ENCODE data around the gene CORIN. TPM values are rescaled to one million over a fixed set of nuclear protein-coding genes. Genes with fewer than 3 reads are reported as not detected.

CORIN gene
- total and polyA plus RNA-seq, 2 of the 4 experiments (the other 2 are of a cell fraction), result 20.3 to 24.7 TPM

- DNase-seq (peak; percentile 77), ATAC-seq (ENCODE audit: low read depth) (peak; percentile 86)
- Histone ChIP-seq H2AK5ac (ENCODE audit: low read depth, low read length) (peak overlapping the region; percentile 33; the same call in 1 of the 2 replicates), H3K18ac (ENCODE audit: low read depth, low read length) (peak overlapping the region; percentile 78), H3K23ac (ENCODE audit: low read depth, low read length) (peak overlapping the region; percentile 66; the same call in 1 of the 2 replicates), H2BK5ac (ENCODE audit: low read depth, low read length, poor library complexity, severe bottlenecking) (peak overlapping the region; percentile 98), H3K14ac (replicated peaks; ENCODE audit: low read depth, low read length) (peak overlapping the region; percentile 68), H3K9me1 (ENCODE audit: insufficient read depth, low read length) (peaks cover 2% of the 10 kb centered on the region; the same call in 1 of the 2 replicates), H3K36me3 (ENCODE audit: control insufficient read depth, insufficient read depth, low read length) (peaks cover 11% of the 10 kb centered on the region), H3K4ac (ENCODE audit: low read depth, low read length) (peak overlapping the region; percentile 26; the same call in 1 of the 2 replicates), H2BK15ac (ENCODE audit: low read depth, low read length) (no peak overlapping the region), H2BK20ac (ENCODE audit: low read depth, low read length) (peak overlapping the region; percentile 94), H3K9ac (ENCODE audit: low read depth, low read length) (no peak overlapping the region), H3K4me2 (ENCODE audit: low read depth, low read length) (peak overlapping the region; percentile 20; the same call in 1 of the 2 replicates), H3K4me1 (ENCODE audit: control insufficient read depth, insufficient read depth, low read length) (peaks cover 17% of the 10 kb centered on the region), H3K4me3 (ENCODE audit: insufficient read depth, low read depth, low read length) (no peak overlapping the region), H4K91ac (ENCODE audit: insufficient read depth, low read depth, low read length) (peak overlapping the region; percentile 80), H4K8ac (ENCODE audit: low read depth in 2 of 2, low read length in 2 of 2) (peak overlapping the region; percentile 10 to 78; a peak in 3 of 4 replicates), H2AFZ (replicated peaks; ENCODE audit: low read length, poor library complexity) (no peak overlapping the region), H3K79me1 (ENCODE audit: low read depth in 1 of 2, low read length in 2 of 2) (peaks cover 8 to 17% of the 10 kb centered on the region in 2 experiments; a peak in 3 of 4 replicates), H3K27ac (ENCODE audit: insufficient read depth, low read length) (peak overlapping the region; percentile 80; the same call in 1 of the 2 replicates), H4K5ac (ENCODE audit: low read depth, low read length) (peak overlapping the region; percentile 45; the same call in 1 of the 2 replicates), H2AK9ac (replicated peaks; ENCODE audit: low read depth, low read length, poor library complexity) (no peak overlapping the region), H3K56ac (ENCODE audit: extremely low read depth, insufficient read depth, low read length) (no peak overlapping the region), H4K20me1 (ENCODE audit: insufficient read depth, low read length) (no peaks in the 10 kb centered on the region), H2BK120ac (ENCODE audit: low read depth, low read length) (peak overlapping the region; percentile 90), H3K27me3 (ENCODE audit: control insufficient read depth, insufficient read depth, low read length) (no peaks in the 10 kb centered on the region), H3K9me3 (ENCODE audit: control insufficient read depth, insufficient read depth, low read length) (no peaks in the 10 kb centered on the region)
- intact Hi-C loops (cut with micrococcal nuclease) (no loop called here), in situ Hi-C loops (cut with MboI; ENCODE audit: low sequenced_read_pairs) (loop anchor here (25.0 kb wide), 1 partner anchor 500 kb away; no protein-coding TSS in a partner anchor), dilution Hi-C loops (cut with HindIII; ENCODE audit: low sequenced_read_pairs, unreplicated experiment) (no loop called here)
- TF ChIP-seq BHLHE40 (IDR thresholded peaks at IDR 0.05; ENCODE audit: low read depth, low read length), result peak; percentile 29; the same call in 1 of the 2 replicates
- TF ChIP-seq ELK1 (IDR thresholded peaks at IDR 0.05; ENCODE audit: borderline replicate concordance, low read depth, low read length), result no peak
- TF ChIP-seq MXI1 (IDR thresholded peaks at IDR 0.05; ENCODE audit: borderline replicate concordance, low read depth, low read length), result no peak
- BruUV-seq (replicated peaks), result no TSS peak
- ChIA-PET POLR2A (ENCODE audit: unreplicated experiment) (no interaction called here), CTCF (interaction anchor here (0.7 kb wide), 1 partner anchor 10 kb away, joined by 3 read pairs; no protein-coding TSS in a partner anchor)
- WGBS, 2 experiments (ENCODE audit: extremely low coverage in 2 of 2, insufficient read length in 1 of 2), result no CpG with 5 or more reads among the region's 3 CpGs
Observed at GRCh38 chr4:47862297-47862696, 24.4 kb upstream of the CORIN start.
